Right lung (tissue), 5 donors: ENCODE results near the gene KLHDC7B. TPM values are rescaled to one million over a fixed set of nuclear protein-coding genes. Genes with fewer than 3 reads are reported as not detected.
A peak's percentile ranks its signal among the peaks of the same experiment; 100 is the strongest.

Experiments
- DNase-seq, 2 donors: peaks; one replicate each; pipeline ENCODE4 v3.0.0-alpha.2; 2013
- polyA plus RNA-seq, 5 donors: library from polyadenylated mRNA; unstranded; fragments of 120-200 nt; gene quantifications; one replicate each; pipeline versions ENCODE4 v1.2.1 to v1.2.3, GENCODE V29; 2013; ENCODE audit warnings: inconsistent platforms in 1 of 5, low replicate concordance in 1 of 5; ENCODE audit not compliant: insufficient read length in 5 of 5, insufficient read depth in 1 of 5

The KLHDC7B gene
- polyA plus RNA-seq, 5 donors = 0.04 to 0.05 TPM; not detected in 3

GRCh38 chr22:50572965-50573364 is 27.3 kb downstream of the KLHDC7B start:
- no peak for DNase-seq

DNA sequence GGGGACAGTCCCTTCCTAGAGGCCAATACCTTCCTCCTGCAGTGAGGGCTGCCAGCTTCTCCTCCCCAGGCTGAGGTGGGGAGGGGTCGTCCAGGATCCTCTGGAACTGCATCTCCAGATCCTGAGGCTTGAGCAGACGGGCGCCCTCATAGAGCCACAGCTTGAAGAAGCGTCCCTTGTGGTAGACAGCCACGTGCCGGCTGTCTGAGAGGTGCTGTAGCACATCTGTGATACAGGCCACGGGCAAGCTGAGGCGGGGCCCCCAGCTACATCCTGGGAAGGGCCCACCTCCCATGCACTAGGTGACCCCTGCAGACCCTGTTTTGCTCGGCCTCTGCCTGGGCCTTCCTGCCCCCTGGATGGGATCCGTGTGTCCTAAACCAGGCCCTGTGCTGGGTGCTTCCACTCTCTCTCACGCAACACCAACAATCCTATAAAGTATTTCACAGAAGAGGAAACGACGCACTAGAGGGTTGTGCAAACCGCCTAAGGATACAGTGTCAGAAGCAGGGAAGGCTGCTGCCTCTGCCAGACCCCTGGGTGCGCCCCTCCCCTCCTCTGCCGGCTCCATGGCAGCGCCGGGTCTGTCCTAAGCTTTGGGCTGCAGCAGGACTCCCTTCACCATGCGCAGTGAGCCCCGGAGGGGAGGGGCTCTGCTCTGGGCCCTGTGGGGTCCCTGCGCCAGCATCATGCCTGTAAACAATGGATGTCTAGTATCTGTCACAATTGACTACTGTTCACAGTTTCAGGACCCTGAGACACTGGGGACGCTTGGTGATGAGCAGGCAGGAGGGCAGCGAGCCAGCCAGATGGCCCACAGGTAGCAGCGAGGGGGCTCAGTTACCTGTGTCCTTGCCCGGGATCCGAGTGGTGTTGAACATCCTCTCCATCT is 28.0 kb downstream of the KLHDC7B start:
- no peak for DNase-seq

DNA sequence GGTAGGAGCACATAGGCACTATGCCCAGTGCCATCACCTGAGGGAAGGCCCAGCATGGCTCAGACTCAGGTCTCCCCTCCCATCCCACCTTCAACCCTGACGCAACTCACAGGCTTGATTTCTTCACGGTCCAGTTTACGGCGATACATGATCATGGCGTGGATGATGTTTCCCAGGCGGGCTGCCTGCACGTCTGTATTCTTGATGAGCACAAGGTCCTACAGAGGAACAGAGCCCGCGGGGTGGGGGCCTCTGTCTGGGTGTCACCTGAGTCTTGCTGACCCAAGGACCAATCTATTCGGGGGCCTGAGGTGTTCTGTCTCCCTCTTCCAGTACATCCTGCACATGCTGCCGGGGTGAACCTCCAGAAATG is 28.7 kb downstream of the KLHDC7B start:
- DNase-seq = no peak

- no peak for DNase-seq
Observed at GRCh38 chr22:50575426-50575941, 29.8 kb downstream of the KLHDC7B start.

DNA sequence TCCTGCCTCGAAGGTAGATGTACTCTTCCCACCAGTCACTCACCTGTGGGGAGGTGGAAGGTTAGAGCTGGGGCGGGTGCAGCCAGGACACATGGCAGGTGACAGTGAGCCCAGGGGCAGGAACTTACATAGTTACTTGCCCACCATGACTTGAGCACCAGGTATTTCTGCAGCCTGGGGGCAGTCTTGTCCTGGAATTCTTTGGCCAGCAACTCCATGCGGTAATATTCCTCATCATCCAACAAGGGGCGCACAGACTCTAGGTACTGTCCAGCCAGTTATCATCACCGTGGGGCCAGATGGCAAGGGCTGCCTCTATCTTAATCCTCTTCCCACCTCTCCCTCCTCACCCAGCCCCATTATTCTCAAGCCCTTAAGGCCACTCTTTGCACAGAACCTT is 30.4 kb downstream of the KLHDC7B start:
- no peak for DNase-seq

DNA sequence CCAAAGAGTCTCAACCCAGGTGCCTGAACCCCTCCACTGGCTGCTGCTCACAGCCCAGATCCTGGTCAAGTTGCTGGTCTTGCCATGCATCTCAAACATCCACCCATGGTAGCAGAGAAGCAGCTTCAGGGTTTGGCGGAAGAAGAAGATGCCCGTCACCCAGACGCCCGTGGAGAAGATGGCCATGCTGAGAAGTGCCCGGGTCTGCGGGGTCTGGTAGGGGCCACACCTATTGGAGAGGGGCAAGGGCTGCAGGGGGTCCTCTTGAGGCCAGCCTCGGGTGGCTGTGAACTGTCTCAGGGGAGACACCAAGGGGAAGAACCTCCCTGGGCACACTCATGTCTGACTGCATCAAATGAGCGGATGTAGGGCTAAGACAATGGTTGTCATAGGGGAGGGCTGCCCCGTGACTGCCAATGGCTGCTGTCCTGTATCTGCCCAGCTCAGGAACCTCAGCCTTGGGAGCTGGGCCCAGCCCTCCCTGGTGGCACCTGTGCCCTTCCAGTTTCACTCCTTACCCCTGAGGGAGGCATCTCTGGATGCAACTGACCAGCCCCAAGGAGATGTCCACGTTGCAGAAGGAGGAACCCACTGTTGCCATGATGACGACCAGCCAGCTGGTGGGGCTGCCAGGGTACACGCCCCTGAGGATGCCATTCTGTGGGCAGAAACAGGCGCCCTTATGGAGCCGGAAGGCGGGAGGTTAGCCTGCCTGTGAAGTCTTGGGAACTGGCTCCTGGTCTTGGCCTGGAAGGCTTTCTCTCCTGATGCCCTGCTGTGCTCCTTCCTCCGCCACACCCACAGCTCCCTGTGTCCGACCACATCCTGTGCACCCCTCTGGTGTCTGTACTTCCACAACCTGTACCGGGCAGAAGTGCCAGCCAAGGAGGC is 31.4 kb downstream of the KLHDC7B start:
- no peak for DNase-seq

- DNase-seq = no peak
Observed at GRCh38 chr22:50577697-50577986, 31.9 kb downstream of the KLHDC7B start.

DNA sequence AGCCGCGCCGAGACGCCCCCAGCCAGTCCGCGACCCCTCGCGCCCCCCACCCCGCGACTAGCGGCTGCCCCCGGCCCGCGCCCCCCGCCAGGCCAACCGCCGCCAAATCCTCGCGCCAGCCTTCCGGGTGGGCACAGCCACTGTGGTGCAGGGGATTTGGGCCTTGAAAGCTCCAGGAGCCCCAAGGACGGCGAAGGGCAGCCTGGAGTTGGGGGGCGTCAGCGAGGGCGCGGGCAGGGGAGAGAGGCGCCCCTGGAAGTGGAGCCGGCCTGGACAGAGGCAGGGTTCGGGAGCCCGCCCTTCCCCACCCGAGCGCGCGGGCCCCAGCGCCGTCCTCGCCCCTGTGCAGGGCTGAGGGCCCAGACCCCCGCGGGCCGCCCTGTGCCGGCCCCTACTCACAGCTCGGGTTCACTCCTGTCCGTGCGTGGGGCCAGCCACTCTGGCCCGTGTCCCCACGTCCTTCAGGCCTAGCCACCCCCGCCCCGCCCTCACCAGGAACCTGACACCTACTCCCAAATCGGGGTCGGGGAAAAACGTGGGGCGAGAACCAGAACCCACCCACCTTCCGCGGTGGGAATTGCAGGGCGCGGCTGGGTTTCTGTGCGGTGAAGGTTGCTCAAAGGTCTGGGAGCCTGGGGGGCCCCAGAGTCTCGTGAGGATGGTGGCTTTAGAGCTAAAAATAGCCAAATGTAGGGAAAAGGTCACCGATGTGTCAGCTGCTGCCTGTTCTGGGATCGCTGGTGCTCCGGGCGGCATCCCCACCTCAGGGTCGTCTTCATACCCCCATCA is 32.5 kb downstream of the KLHDC7B start, which contains the start of gene CPT1B:
Gene CPT1B (minus strand): TSS at position 441 of the 789 bp plus-strand sequence. CDS start 512 bp downstream, outside the sequence.
- DNase-seq = no peak

- DNase-seq = no peak
Observed at GRCh38 chr22:50578776-50579310, 33.1 kb downstream of the KLHDC7B start.

DNA sequence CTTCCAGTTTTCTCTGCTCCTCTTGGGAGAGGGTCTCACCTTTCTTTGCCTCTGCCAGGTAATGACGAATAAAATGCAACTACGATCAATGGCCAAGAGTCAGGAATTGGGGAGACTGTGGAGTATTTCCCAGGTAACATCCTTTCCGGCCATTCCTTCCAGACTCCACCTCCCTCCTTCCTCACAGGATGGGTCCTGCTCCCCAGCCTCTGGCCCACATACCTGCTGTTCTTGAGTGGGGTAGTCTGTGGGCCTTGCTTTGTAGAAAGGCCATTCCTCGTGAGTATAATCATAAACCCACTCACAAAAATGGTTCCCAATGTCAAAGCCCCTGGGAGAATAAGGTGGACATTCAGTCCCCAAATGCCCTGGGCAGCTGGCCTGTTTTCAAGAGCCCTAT is 34.1 kb downstream of the KLHDC7B start:
- no peak for DNase-seq

DNA sequence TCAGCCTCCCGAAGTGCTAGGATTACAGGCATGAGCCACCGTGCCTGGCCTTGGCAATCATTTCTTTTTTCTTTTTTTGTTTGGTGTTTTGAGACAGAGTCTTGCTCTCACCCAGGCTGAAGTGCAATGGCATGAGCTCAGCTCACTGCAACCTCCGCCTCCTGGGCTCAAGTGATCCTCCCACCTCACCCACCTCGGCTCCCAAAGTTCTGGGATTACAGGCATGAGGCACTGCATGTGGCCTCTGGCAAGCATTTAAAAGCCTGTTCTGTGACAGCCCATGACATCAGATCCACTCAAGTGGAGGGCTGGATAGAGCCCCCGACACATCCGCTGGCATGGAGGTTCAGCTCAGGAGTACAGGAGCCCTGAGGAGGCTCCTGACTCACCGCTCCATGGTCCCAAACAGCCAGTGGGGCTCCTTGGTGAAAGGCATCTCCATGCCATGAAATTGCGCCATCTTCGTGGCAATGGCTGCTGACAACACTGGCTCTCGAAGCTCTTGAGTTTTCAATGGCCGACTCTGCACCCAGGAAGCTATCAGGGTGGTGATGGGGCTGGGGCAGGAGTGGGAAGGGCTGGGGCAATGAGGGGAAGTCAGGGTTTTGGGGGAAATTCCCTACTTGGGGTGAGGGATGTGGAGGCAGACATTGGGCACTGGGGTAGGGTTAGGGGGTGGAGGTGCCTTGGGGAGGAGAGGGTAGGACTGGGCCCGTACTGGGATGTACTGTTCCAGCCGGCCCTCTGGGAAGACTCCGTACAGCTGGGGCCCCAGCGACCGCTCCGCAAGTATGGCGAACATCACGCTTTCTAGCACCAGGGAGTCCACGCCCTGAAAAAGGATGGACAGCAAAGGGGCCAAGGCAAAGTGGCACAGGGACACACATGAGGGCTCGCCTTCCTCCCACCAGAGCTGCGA is 35.6 kb downstream of the KLHDC7B start:
- DNase-seq = no peak

DNA sequence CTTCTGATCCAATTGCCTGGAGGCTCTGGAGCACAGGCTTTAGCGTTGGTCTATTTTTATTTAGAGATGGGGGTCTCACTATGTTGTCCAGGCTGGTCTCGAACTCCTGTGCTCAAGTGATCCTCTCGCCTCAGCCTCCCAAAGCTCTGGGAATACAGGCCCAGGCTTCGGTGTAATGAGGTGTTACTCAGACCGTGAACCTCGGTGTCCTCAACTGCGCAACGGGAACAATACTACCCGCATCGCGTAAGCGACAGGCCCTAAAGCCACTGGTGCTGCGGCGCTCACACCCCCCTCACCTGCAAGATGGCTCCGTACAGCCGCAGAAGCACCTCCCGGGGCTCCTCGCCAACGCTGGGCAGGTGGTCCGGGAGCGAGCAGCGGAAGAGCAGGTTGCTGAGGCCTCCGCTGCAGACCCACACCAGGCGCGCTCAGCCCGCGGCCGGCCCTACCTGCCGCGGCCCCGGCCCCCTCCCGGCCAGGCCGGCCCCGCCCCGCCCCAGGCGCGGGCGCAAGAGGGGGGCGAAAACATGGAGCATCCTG is 36.3 kb downstream of the KLHDC7B start:
- DNase-seq = no peak

DNA sequence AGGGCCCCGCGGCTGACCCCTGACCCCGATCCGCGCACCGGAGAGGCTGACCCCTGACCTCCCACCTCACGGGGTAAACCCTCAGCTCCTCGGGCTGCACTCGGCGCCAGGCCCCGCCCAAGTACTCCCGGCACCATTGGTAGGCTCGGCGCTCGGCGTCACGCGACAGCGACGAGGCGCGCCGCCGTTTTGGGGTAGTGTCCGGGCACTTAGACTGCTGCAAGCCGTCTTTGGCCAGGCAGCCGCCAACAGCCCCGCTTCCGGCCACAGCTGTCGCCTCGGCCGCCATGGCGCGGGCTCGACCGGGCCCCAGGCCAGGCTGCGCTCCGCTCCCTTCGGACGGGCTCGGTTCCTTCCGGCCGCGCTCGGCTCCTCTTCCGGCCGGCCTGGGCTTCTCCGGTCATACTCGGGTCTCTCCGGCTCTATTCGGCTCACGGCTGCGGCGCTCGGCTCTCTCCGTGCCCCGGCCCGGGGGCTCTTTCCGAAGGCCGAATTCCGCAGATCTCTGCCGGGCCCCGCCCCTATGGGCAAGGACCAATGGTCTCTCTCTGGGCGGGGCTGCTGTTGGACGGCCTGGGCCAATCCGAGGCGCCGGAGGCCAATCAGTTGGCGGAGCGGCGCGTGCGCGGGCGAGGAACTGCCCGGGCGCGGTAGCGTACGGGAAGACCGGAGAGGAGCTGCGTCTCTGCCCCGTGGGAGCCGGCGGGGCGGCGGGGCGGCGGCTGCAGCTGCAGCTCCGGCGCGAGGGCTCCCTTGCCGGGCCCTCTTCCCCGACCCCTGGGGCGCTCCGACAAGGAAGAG is 37.0 kb downstream of the KLHDC7B start, which contains the start of gene CHKB:
Gene CHKB (minus strand): TSS at position 357 of the 801 bp plus-strand sequence. CDS start 68 bp downstream, at position 289.
- DNase-seq = peak; percentile 98 to 99

- DNase-seq = no peak
Observed at GRCh38 chr22:50583294-50583861, 37.7 kb downstream of the KLHDC7B start.

DNA sequence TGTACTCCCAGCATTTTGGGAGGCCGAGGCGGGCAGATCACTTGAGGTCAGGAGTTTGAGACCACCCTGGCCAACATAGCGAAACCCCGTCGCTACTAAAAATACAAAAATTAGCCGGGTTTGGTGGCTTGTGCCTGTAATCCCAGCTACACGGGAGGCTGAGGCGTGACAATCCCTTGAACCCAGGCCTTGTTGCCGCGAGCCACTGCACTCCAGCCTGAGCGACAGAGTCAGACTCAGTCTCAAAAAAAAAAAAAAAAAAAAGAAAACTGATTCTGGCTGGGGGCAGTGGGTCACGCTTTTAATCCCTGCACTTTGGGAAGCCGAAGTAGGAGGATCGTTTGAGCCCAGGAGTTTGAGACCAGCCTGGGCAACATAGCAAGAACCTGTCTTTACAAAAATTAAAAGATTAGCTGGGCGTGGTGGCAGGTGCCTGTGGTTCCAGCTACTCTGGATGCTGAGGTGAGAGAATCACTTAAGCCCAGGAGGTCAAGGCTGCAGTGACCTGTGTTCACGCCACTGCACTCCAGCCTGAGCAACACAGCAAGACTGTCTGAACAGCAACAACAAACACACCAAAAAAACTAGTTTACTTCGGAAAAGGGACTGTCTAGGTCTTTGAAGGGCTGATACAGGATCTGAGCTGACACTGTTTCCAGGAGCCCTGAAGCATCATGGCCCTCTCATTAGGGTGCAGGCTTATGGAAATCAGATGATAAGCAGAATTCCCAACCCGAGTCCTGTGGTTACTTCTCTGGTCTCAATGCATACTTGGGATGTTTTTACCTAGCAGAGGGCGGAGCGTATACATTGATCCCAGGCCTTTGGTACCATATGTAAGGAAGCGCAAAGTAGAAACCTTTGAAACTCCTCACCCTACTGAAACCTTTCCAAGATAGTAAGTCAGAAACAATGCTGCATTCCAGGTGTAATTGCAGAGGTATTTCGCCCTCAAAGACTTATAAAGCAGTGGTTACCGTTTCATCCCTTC is 38.7 kb downstream of the KLHDC7B start:
- DNase-seq = no peak

DNA sequence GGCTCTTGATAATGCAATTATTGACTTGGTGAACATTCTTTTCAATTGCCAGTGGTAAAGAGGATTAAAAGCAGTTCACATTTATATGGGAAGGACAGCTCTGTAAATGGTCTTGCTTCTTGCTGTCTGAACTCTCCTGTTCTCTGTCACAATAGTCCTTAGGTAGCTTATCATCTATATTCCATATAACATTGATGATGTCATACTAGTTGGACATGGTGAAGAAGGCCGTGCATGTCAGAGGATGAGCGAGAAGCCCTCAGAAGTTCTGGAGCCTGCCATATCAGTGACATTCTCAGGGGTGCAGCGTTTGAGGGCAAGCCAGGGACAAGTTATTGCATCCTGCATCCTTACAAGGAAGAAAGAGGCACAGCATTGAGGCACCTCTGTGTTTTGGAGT is 39.5 kb downstream of the KLHDC7B start:
- DNase-seq = no peak

- DNase-seq = no peak
Observed at GRCh38 chr22:50585781-50586180, 40.1 kb downstream of the KLHDC7B start.
